DOHH2 (cell line): ENCODE measurements around the gene SCN1B.

Experiments used
- CTCF ChIP-seq: fragments of 200-600 bp; sonication (generic); IDR thresholded peaks from one replicate; pipeline ENCODE4 v1.5.1; 2014; ENCODE audit warnings: antibody characterized with exemption, mild to moderate bottlenecking, low read depth, low read length; ENCODE audit not compliant: poor library complexity, severe bottlenecking
- EZH2phosphoT487 ChIP-seq: fragments of 200-600 bp; sonication (generic); IDR thresholded peaks from 2 replicates; pipeline ENCODE4 v1.6.1; 2017; ENCODE audit warnings: borderline replicate concordance, mild to moderate bottlenecking, antibody characterized with exemption, low read length, moderate library complexity, mixed read lengths

DNA sequence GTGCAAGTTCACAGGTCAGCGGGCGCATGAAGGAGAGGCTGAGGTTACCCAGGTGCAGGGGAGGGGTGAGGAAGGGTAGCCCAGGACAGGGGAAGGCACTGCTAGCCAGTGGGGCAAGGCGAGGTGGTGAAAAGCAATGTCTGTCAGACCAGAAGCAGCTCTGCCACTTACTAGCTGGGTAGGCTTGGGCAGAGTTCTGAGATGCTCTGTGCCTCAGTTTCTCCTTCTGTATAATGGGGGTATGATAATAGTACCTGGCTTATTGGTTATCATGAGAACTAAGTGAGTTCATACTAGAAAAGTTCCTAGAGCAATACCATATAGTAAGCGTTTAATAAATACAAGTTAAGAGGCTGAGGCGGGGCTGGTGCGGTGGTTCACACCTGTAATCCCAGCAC, 14.3 kb upstream of the SCN1B start:
- no peak for TF ChIP-seq CTCF
- TF ChIP-seq EZH2phosphoT487, result no peak
